Dermis microvascular lymphatic vessel endothelial cell (primary cell): Measurements from ENCODE around the gene DISP1. TPM values are rescaled to one million over a fixed set of nuclear protein-coding genes. Genes with fewer than 3 reads are reported as not detected.

Experiments
- DNase-seq, 2 donors: peaks; one replicate each; pipeline versions ENCODE4 v3.0.0 to v3.0.0-alpha.2; 2010; ENCODE audit warnings: low read depth in 2 of 2
- total RNA-seq: library from RNA; depleted of rRNA; stranded (reverse); fragments of >200 nt; gene quantifications from 2 replicates; pipeline ENCODE4 v1.2.1, GENCODE V29; 2014

The DISP1 gene
- 0.64 and 0.89 TPM in 2 replicates for total RNA-seq

DNA sequence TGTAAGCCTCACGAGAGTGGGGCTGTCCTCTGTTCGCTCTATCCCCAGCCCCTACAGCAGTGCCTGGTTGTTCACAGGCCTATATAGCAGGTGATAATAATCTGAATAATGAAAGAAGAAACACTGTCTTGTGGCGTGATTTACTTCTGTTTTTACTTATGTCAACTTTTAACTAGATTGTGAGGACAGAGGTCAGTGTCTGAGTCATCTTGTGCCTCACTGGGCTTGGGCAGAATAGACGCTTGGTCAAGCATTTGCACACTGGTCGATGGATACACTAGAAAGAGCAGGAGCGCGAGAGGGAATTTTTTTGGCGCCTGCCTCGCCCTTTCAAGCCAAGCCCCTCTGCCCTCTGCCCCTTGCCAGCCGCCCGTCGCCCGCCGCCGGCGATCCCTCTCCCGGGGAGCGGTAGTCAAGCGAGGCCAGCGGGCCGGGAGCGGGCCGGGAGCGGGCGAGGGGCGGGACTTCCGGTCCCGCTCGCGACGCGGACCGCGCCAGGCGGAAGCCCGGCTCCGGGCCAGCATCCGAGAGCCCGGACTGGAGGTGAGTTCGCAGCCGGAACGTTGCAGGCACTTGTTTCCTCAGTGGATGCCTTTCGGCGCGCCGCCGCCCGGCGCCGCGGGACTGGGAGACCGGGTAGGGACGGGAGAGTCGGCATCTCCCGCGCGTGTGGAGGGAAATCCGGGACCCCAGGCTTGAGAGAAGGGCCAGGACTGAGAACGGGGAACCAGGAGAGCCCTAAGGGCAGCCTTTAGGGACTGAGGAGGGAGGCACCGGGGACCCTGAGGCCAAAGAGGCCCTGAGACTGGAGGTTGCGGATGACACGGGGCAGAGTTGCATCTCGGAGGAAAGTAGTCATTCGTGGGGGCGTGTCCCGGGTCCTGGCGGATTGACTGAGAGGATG lies at the start of gene DISP1:
TSS of gene DISP1 (plus strand) at position 504 of the 904 bp plus-strand sequence. CDS start 127,785 bp downstream, outside the sequence.
- peak; percentile 45 to 78 for DNase-seq

- DNase-seq, result no peak
Observed at GRCh38 chr1:222767152-222767571, 47.7 kb upstream of the DISP1 start.

DNA sequence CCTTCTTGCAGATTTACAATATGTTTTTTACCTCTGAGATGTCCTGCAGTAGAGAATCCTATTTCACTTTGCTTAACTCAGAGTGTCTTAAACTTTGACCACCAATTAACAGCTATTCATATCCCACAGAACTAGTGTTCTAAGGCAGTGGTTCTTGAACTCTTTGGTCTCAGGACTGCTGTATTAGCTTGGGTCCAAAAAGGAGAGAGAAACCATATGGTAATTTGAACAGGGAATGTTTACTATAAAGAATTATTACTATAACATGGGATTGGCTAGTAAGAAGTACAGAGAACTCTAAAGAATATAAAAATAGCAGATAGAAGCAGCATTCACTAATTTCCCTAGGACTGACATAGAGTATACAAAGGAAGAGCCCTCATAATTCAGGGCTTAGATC lies 46.2 kb upstream of the DISP1 start:
- no peak for DNase-seq

DNA sequence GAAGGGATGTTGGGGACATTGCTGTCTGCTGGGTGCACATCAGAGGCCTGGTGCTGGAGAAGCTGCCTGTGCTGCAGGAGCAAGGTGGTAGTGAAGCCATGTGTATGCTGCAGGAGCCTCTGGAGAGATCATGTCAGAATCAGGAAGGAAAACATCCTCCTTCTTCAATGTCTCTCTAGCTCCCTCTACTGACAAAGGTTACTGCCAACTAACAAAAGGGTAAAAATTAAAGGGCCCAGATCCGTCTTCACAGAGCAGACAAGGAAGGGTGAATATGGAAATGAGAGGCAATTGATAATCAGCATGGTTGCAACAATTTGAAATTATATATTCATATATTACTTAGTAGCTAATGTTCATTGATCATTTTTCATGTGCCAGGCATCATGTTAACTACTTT lies 45.7 kb upstream of the DISP1 start:
- no peak for DNase-seq

DNA sequence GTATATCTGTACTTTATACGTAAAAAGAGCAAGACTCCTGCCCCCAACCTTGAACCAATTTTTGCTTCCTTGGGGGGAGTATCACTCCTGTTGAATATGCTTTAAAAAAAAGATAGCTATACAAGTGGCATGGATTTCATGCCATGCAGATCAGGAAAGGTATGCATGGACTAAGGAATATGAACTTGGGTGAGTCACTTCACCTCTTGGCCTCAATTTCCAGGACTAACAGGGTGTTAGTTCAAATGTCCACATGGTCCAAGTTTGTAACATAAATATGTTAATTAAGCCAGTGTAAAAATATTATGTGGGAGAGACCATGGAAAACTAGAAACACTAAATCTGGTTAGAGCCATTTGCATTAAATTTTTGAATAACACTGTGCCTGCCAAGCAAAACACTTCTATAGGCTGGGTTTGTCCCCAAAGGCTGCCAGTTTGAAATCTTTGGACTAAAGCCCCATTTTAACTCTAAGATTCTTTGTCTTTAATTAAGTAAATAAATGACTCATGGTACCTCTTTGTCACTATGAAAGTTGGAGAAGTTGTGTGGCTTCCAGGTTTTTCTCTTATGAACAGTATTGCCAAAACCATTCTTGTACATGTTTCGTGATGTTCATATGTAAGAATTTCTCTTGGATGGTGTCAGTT lies 44.7 kb upstream of the DISP1 start:
- DNase-seq, result peak in 1 of 2 donors; percentile 30

GRCh38 chr1:222772996-222773379 lies 41.9 kb upstream of the DISP1 start:
- no peak for DNase-seq

DNA sequence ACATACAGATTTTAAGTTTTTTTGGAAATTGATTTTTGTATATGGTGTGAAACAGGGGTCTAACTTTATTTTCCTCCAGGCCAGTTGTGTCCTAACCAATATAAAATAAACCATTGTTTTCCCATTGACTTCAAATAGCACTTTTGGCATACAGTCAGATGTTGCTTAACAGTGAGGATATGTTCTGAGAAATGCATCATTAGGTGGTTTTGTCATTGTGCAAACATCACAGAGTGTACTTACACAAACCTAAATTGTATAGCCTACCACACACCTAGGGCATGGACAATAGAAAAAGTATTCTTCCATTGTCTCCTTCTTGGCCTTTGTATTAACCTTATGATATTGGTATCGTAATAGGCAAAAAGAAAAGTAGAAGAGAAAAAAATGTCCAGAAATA lies 37.4 kb upstream of the DISP1 start:
- DNase-seq, result no peak

GRCh38 chr1:222777977-222778376 lies 36.9 kb upstream of the DISP1 start:
- DNase-seq, result peak; percentile 10 to 54

- no peak for DNase-seq
Observed at GRCh38 chr1:222781251-222781650, 33.6 kb upstream of the DISP1 start.

DNA sequence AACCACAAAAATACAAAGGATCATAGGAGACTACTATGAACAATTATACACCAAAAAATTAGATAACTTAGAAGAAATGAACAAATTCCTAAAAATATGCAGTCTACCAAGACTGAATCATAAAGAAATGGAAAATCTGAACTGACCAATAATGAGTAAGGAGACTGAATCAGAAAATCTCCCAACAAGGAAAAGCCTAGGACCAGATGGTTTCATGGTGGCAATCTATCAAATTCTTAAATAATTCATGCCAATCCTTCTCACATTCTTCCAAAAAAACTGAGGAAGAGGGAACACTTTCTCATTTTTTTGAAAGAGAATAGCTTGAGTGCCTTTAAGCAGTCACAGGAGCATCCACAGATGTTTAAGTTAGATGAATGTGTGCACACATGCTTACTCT lies 31.8 kb upstream of the DISP1 start:
- no peak for DNase-seq

GRCh38 chr1:222784371-222784770 lies 30.5 kb upstream of the DISP1 start:
- no peak for DNase-seq

GRCh38 chr1:222784916-222785315 lies 29.9 kb upstream of the DISP1 start:
- peak in 1 of 2 donors; percentile 12 for DNase-seq

- no peak for DNase-seq
Observed at GRCh38 chr1:222785529-222785928, 29.3 kb upstream of the DISP1 start.

DNA sequence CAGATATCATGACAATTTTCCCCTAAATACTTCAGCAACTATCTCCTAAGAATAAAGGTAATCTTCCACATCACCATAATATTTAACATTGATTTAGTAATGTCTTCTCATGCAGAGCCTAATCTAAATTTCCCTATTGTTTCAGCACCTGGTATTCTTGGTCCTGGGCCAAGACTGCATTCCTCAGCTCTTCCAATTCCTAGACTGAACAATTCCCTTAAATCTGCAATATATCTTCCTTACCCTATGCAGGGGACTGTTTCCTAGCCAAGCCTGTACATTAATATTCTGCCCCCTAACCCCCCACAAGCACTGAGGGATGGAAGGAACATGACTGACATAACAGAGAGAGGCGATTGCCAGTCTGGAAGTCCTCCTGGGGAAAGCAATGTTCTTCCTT lies 28.7 kb upstream of the DISP1 start:
- peak; percentile 11 to 64 for DNase-seq

DNA sequence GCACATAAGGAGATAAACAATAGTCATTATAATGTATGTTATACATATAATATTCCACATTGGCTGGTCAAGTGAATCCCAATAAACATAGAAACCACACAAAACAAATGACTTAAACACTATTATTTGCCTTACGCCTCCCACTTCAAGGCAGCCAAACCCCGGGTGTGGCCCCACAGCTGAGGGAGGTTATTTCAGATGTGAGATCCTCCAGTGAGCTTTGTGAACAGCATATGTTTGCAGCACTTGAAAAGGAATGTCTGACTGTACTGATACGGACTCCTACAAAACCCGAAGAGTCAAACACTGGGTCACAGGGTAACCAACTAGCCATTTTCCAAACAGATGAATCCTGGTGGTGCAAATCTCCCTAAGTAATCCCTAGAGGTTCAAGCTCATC lies 27.1 kb upstream of the DISP1 start:
- DNase-seq, result no peak

DNA sequence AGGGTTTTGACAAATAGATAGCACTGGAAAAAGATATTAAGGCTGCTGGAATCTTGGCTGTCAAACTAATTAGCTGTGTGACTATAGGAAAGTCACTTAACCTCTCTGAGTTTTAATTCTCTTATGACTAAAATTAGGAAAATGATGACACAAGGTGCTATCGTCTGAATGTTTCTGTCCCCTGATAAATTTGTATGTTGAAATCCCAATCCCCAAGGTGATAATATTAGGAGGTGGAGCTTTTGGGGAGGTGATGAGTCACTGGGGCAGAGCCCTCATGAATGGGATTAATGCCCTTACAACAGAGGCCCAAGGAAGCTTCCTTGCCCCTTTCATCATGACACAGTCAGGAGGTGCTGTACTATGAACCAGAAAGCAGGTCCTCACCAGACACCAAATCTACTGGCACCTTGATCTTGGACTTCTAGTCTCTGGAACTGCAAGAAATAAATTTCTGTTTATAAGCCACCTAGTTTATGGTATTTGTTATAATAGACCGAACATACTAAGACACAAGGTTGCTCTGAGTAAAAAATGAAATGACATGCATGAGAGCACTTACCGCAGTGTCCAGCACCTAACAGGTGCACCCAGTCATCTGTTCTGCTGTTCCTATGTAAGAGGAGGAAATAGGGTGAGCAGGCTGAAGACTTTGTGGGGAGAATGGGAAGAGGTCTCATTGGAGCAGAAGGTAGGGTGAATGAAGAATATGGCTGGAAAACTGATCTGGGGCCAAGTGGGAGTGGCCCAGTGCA lies 26.3 kb upstream of the DISP1 start:
- no peak for DNase-seq

GRCh38 chr1:222790115-222790514 lies 24.7 kb upstream of the DISP1 start:
- no peak for DNase-seq

DNA sequence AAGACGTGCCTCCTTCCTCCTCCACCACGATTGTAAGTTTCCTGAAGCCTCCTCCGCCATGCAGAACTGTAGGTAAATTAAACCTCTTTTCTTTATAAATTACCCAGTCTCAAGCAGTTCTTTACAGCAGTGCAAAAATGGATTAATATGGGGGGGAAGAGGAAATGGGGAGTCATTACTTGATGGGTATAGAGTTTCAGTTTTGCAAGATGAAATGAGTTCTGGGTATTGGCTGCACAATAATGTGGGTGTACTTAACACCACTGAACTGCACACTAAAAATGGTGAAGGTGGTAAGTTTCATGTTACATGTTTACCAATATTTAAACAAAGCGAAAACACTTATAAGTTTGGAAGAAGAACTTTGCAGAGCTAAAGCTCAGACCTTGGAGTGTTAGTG lies 24.3 kb upstream of the DISP1 start:
- DNase-seq, result no peak

- peak in 1 of 2 donors; percentile 54 for DNase-seq
Observed at GRCh38 chr1:222791006-222791710, 23.7 kb upstream of the DISP1 start.

DNA sequence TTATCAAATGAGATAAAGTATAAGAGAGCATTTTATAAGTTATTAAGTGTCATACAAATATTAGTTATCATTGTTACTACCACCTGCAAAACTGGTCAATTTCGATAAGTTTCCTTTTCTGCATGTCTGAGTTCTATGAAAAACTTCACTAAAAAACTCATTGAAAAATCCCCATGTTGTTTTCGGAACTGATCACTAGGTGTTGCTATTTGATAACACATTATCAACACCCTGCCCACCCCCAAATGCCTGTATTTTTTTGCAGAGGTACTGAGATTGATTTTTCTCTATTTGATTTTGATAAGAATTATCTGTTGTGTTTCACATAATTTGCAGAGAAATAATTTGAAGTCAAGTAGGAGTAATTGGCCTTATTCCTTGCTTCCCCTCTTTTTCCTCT lies 22.1 kb upstream of the DISP1 start:
- DNase-seq, result peak; percentile 18 to 48

DNA sequence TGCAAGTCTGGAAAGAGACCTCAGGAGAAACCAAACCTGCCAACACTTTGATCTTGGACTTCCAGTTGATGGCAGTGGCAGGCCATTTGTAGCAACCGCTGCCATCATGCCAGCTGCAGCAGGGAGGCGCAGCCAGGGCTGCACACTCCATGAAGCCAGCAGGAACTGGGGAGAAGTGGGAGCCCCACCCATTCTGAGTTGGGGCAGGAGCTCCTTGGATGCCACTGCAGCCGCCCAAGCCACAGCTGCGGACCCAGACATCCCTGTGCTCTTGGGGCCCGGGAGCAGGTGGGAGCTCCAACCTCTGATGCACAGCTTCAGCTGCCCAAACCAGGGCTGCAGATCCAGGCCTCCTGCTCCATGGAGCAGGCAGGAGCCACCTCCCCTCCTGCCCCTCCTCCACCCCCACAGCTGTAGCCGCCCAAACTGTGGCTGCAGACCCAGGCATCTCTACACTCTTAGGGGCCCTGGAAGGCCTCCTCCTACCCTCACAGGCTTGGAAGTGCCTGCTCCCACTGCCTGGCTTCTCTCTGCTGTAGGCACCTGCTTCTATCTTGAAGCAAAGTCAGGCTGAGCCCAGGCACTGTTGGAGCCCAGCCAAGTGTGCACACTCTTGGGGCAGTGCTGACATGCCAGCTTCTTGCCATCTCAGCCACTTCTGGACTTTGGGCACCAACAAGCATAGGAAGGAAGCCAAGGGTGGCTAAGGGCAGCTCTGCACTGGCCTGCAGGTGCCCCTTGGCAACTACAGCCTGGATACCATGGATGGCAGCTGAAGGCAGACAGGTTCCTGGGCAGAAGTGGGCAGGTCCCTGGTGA lies 20.0 kb upstream of the DISP1 start:
- DNase-seq, result no peak
